Lower leg skin (tissue), 4 donors: Measurements from ENCODE around the gene SCN1B. TPM values are rescaled to one million over a fixed set of nuclear protein-coding genes. Genes with fewer than 3 reads are reported as not detected.

ENCODE experiments used
- DNase-seq, 2 donors: peaks; one replicate each; pipeline ENCODE4 v3.0.0-alpha.2; 2019; ENCODE audit warnings: low spot score in 2 of 2
- H3K4me3 ChIP-seq: fragments of 200-600 bp; sonication (generic); 2 replicates; pipeline ENCODE4 v1.5.1; 2017; ENCODE audit warnings: mild to moderate bottlenecking, low read depth; ENCODE audit not compliant: poor library complexity, severe bottlenecking
- POLR2A ChIP-seq, 2 donors: fragments of 450-650 bp; IDR thresholded peaks; one replicate each; pipeline ENCODE4 v1.6.1; 2016 to 2017; ENCODE audit warnings: antibody characterized with exemption in 2 of 2, mild to moderate bottlenecking in 1 of 2, moderate library complexity in 1 of 2
- WGBS, 2 donors: methylation state at CpG; one replicate each; pipeline ENCODE4 v1.1.5; 2018; 5-methylcytosine and 5-hydroxymethylcytosine counted together
- intact Hi-C: fragments of 100-400 bp; cut with DNase I; formaldehyde crosslinking; loops from one replicate; pipeline ENCODE4 v1.15.0; 2023; ENCODE audit warnings: low total_unique reads
- total RNA-seq, 4 donors: library from RNA; depleted of rRNA; stranded (reverse); fragments of >200 nt; gene quantifications; one replicate each; pipeline ENCODE4 v1.1.0, GENCODE V29; 2016
- TF ChIP-seq, protein P1 (sequence below), 3 donors: fragments of 450-650 bp; IDR thresholded peaks; one replicate each; pipeline ENCODE4 v1.5.1; 2016; ENCODE audit warnings: antibody characterized with exemption in 3 of 3, mild to moderate bottlenecking in 3 of 3, moderate library complexity in 2 of 3

SCN1B gene
- total RNA-seq, 4 donors from 2014 or later, result 1.1 to 4.4 (median 3.0) TPM

DNA sequence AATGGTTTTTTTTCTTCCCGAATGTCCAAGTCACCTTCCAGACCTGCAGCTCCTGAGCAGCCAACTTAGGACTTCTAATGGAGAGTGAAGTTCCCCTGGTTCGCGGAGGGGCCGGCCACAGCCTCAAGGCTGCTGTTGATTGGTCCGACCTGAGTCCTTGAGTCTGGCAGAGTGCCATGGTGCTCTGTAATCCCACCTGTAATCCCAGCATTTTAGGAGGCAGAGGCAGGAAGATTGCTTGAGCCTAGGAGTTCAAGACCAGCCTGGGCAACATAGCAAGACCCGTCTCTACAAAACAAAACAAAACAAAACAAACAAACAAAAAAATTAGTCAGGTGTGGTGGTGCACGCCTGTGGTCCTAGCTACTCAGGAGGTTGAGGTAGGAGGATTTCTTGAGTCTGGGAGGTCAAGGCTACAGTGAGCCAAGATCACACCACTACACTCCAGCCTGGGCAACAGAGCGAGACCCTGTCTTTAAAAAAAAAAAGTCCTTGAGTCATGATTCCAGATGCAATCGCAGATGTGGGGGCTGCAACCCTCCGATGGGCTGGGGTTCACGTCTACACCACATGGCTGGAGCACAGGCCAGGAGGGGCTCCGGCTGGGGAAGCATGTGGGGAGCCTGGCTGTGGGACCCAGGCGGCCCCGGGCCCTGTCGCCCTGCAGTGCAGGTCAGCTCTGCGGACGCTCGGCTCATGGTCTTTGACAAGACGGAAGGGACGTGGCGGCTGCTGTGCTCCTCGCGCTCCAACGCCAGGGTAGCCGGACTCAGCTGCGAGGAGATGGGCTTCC lies 28.9 kb downstream of the SCN1B start:
- TF ChIP-seq POLR2A (IDR thresholded peaks at IDR 0.05), result no peak
- intact Hi-C loops, result loop anchor here (5.0 kb wide), 1 partner anchor 503 kb away; the partner anchor contains the start of gene ATP4A
- WGBS, 2 donors, result 82 to 84% methylated on average over 22 to 25 of the region's 26 CpGs
- DNase-seq, result no peak
- H3K4me3 ChIP-seq, result no peak overlapping the region

DNA sequence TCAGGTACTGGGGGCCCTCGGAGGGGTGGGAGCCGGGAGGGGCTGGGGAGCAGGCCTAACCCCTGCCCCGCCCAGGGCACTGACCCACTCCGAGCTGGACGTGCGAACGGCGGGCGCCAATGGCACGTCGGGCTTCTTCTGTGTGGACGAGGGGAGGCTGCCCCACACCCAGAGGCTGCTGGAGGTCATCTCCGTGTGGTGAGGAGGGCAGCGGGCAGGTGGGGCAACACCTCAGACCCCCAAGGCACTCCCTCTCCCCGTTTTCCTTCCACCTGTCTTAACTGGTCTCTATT lies 29.5 kb downstream of the SCN1B start:
- 76 to 79% methylated on average over 15 of the region's 15 CpGs for WGBS, 2 donors
- no peak for TF ChIP-seq POLR2A (IDR thresholded peaks at IDR 0.05)
- TF ChIP-seq, protein P1, sequence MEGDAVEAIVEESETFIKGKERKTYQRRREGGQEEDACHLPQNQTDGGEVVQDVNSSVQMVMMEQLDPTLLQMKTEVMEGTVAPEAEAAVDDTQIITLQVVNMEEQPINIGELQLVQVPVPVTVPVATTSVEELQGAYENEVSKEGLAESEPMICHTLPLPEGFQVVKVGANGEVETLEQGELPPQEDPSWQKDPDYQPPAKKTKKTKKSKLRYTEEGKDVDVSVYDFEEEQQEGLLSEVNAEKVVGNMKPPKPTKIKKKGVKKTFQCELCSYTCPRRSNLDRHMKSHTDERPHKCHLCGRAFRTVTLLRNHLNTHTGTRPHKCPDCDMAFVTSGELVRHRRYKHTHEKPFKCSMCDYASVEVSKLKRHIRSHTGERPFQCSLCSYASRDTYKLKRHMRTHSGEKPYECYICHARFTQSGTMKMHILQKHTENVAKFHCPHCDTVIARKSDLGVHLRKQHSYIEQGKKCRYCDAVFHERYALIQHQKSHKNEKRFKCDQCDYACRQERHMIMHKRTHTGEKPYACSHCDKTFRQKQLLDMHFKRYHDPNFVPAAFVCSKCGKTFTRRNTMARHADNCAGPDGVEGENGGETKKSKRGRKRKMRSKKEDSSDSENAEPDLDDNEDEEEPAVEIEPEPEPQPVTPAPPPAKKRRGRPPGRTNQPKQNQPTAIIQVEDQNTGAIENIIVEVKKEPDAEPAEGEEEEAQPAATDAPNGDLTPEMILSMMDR (IDR thresholded peaks at IDR 0.05), result no peak
- DNase-seq, result no peak
- intact Hi-C loops, result loop anchor here (5.0 kb wide), 1 partner anchor 503 kb away; the partner anchor contains the start of gene ATP4A
- H3K4me3 ChIP-seq, result no peak overlapping the region

GRCh38 chr19:35060160-35060855 lies 30.0 kb downstream of the SCN1B start:
- intact Hi-C loops, result no loop called here
- H3K4me3 ChIP-seq, result no peak overlapping the region

GRCh38 chr19:35061583-35062373 lies 31.5 kb downstream of the SCN1B start:
- H3K4me3 ChIP-seq, result no peak overlapping the region
- no peak for TF ChIP-seq POLR2A (IDR thresholded peaks at IDR 0.05)
- TF ChIP-seq, protein P1 (IDR thresholded peaks at IDR 0.05), result no peak
- no peak for DNase-seq
- intact Hi-C loops, result no loop called here
- WGBS, 2 donors, result 80 to 82% methylated on average over 7 of the region's 7 CpGs

More at GRCh38 chr19:35060160-35060855, 30.0 kb downstream of the SCN1B start:
- DNase-seq, result no peak
- 89 to 91% methylated on average over 28 to 29 of the region's 29 CpGs for WGBS, 2 donors
- TF ChIP-seq POLR2A (IDR thresholded peaks at IDR 0.05), result no peak
- TF ChIP-seq, protein P1 (IDR thresholded peaks at IDR 0.05), result no peak

DNA sequence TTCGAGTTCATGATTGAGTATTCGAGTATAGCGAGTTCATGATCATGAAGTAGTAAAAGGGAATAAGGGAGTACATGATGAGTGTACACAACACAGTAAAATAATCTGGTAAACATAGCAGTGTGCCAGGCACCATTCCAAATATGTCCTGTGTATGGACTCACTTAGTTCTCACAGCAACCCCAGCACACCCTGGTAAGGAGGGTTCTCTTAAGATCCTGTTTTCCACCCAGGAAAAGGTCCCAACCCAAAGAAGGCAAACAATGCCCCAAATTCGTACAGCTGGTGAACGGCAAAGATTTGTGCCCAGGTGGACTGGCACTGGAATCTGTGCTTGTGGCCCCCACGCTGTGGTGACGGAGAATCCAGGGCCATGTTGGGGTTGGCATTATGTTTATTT lies 32.7 kb downstream of the SCN1B start:
- no peak for TF ChIP-seq POLR2A (IDR thresholded peaks at IDR 0.05)
- TF ChIP-seq, protein P1 (IDR thresholded peaks at IDR 0.05), result no peak
- no peak for DNase-seq
- no peak overlapping the region for H3K4me3 ChIP-seq
- intact Hi-C loops, result no loop called here
- 87 to 88% methylated on average over 7 of the region's 7 CpGs for WGBS, 2 donors
